ENCODE data around the gene GSTT4.
"Not testable (repeated sequence)": the region's sequence is repeated elsewhere in the genome, so short reads cannot be mapped to it uniquely, and the experiment has no call there.

The GSTT4 gene

GRCh38 chr22:24024354-24024753, 19.1 kb upstream of the GSTT4 start:
- DNase-seq (ENCODE audit: low spot score): no peak

GRCh38 chr22:24023204-24023789, 18.0 kb upstream of the GSTT4 start:
- DNase-seq (ENCODE audit: low spot score): no peak

GRCh38 chr22:24021304-24021703, 16.1 kb upstream of the GSTT4 start:
- no peak for DNase-seq (ENCODE audit: low spot score)

- DNase-seq (ENCODE audit: low spot score): no peak
Measured at GRCh38 chr22:24016156-24016555, 10.9 kb upstream of the GSTT4 start.

- no peak for DNase-seq (ENCODE audit: low spot score)
Measured at GRCh38 chr22:24011735-24012068, 6.4 kb upstream of the GSTT4 start.

- no peak for DNase-seq (ENCODE audit: low spot score)
Measured at GRCh38 chr22:24010018-24010391, 4.8 kb upstream of the GSTT4 start.

- no peak for DNase-seq (ENCODE audit: low spot score)
Measured at GRCh38 chr22:24009227-24010017, 4.2 kb upstream of the GSTT4 start.

GRCh38 chr22:24008381-24009226, 3.4 kb upstream of the GSTT4 start:
- no peak for DNase-seq (ENCODE audit: low spot score)

GRCh38 chr22:24008022-24008283, 2.7 kb upstream of the GSTT4 start:
- DNase-seq (ENCODE audit: low spot score): no peak

- DNase-seq (ENCODE audit: low spot score): no peak
Measured at GRCh38 chr22:24007253-24008021, 2.2 kb upstream of the GSTT4 start.

GRCh38 chr22:24006914-24007214, 1.6 kb upstream of the GSTT4 start:
- no peak for DNase-seq (ENCODE audit: low spot score)

- no peak for DNase-seq (ENCODE audit: low spot score)
Measured at GRCh38 chr22:24006207-24006913, 1.1 kb upstream of the GSTT4 start.

GRCh38 chr22:24003887-24004286, 1.4 kb downstream of the GSTT4 start:
- no peak for DNase-seq (ENCODE audit: low spot score)

GRCh38 chr22:24002851-24003250, 2.4 kb downstream of the GSTT4 start:
- DNase-seq (ENCODE audit: low spot score): no peak

- no peak for DNase-seq (ENCODE audit: low spot score)
Measured at GRCh38 chr22:24002272-24002671, 3.0 kb downstream of the GSTT4 start.

GRCh38 chr22:24001314-24001713, 3.9 kb downstream of the GSTT4 start:
- DNase-seq (ENCODE audit: low spot score): no peak

GRCh38 chr22:23999779-24000178, 5.5 kb downstream of the GSTT4 start:
- not testable (repeated sequence) for DNase-seq (ENCODE audit: low spot score)

GRCh38 chr22:23997092-23997491, 8.2 kb downstream of the GSTT4 start:
- DNase-seq (ENCODE audit: low spot score): no peak

- DNase-seq (ENCODE audit: low spot score): not testable (repeated sequence)
Measured at GRCh38 chr22:23993581-23994177, 11.6 kb downstream of the GSTT4 start.

GRCh38 chr22:23993080-23993479, 12.2 kb downstream of the GSTT4 start:
- DNase-seq (ENCODE audit: low spot score): not testable (repeated sequence)

GRCh38 chr22:23989583-23990244, 15.5 kb downstream of the GSTT4 start:
- DNase-seq (ENCODE audit: low spot score): not testable (repeated sequence)

Data from kidney capillary endothelial cell (primary cell).